ENCODE measurements around the gene C6orf52.
"Not testable (repeated sequence)": the region's sequence is repeated elsewhere in the genome, so short reads cannot be mapped to it uniquely, and the experiment has no call there.

Gene C6orf52

DNA sequence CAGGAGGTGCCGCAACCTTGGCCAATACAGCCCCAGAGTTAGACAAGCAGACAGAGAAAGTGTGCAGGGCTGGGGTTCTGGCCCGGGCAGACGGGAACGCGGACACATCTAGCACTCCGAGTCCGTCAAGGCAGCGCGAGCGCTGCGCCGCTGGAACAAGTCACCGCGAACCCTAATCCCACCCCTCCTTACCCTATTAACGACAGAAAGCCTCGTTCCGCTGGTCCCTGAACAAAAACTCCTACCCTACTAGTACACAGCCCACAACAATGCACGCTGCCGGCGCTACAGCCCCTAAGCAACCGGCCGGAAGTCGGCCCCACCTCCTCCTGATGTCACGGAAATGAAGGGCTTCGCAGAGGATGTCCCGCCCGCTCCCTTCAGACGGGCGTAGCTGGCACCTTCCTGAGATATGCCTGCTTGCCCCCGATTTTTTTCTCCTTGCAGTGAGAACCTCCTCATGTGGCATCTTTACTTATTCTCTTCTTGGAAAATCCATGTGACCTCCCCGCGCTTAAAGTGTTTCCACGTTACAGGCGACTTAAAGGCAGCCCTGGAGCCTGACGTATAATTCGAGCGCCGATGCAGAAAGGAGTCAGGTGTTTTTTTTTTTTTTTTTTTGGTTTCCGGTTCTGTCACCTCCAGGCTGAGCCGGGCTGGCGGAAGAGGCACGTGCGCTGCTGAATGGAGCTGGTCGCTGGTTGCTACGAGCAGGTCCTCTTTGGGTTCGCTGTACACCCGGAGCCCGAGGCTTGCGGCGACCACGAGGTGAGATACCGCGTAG is at the start of gene C6orf52, which contains the start of gene PAK1IP1:
C6orf52 (minus strand) TSS at position 315 of the 784 bp plus-strand sequence. CDS start 7,066 bp downstream, outside the sequence.
PAK1IP1 (plus strand) TSS at position 671 of the 784 bp plus-strand sequence; CDS start at position 685, 14 bp downstream.
- peak; percentile 95 for DNase-seq

DNA sequence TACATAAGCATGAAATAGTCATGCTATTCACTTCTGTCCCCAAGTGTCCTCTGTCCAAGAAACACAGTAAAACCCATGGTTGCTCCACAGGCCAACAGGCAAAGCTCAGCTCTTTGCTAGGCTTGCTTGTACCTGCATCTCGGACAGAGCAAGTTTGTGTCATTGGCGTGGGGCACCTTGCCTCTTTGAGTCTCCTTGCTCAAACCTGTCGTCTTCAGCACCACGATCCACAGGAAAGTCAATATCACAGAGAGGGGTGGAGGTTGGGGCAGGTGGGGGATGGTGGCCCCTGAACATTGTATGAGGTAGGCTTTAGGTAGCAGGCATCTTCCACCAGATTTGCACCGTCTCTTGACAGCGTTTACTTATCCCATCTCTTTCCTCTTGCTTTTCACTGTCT is 49.1 kb upstream of the C6orf52 start:
- DNase-seq, result no peak

DNA sequence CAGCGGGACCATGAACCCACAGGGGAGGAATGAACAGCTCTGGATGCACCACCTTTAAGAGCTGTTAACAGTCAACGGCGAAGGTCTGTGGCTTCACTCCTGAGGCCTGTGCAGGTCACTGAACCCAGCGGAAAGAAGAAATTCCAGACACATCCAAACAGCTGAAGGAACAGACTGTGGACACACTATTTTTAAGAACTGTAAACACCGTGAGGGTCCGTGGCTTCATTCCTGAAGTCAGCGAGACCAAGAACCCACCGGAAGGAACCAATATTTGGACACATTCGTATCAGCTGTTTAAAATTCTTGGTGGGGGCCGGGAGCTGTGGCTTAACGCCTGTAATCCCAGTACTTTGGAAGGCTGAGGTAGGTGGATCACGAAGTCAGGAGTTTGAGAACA is 47.8 kb upstream of the C6orf52 start:
- no peak for DNase-seq

DNA sequence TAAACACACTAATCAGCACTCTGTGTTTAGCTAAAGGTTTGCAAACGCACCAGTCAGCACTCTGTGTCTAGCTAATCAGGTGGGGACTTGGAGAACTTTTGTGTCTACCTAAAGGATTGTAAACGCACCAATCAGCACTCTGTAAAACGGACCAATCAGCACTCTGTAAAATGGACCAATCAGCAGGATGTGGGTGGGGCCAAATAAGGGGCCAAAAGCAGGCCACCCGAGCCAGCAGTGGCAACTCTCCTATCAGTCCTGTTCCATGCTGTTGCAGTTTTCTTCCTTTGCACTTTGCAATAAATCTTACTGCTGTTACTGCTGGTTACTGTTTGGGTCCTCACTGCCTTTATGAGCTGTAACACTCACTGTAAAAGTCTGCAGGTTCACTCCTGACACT is 47.2 kb upstream of the C6orf52 start:
- DNase-seq, result not testable (repeated sequence)

DNA sequence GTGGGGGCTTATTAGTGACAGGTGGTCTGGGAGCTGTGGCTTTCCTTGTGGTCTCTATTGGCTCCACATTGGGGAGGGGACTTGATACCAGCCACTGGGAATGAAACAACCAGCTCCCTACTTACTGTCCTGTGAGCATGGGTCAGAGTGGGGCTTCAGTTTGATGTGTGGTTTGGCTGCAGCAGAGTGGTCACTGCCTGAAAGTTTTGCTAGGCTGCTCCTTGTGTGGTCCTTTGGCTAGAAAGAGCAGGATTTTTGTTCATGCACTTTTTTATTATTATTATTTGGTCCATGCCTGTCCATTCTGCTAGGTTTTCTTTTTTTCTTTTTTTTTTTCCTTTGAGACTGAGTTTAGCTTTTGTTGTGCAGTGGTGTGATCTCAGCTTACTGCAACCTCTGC is 45.6 kb upstream of the C6orf52 start:
- DNase-seq, result no peak

DNA sequence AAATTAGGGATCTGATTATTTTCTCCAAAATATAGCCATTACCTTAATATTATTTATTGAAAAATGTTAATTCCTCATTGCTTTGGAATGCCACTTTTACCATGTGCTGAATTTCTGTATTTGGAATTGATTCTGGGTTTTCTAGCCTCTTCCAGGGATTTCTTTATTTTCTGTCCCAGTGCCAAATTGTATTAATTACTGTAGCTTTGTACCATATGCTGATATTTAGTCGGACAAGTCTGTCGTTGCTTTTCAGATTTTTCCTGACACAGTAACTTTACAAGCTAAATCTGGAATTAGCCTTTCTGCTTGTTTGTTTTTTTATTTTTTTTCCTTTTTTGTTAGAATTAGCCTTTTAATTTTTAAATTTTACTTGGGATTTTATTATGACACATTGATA is 42.3 kb upstream of the C6orf52 start:
- DNase-seq, result no peak

DNA sequence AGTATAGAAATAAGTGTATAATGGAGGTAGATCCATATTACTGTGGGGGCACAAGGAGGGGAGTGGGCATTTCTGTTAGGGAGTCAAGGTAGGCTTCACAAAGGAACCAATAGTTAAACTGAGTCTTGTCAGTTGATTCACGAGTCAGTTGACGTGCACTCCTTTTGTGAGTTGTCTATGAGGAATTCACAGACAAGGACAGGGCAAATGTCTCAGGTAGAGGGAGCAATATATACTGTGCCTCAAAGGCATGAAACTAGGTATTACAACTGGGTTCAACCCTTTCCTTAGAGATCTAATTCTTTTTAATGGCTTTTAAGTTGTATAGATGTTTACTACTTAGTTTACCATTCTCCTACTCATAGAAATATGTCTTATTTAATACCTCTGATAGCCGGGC is 39.4 kb upstream of the C6orf52 start:
- DNase-seq, result no peak

DNA sequence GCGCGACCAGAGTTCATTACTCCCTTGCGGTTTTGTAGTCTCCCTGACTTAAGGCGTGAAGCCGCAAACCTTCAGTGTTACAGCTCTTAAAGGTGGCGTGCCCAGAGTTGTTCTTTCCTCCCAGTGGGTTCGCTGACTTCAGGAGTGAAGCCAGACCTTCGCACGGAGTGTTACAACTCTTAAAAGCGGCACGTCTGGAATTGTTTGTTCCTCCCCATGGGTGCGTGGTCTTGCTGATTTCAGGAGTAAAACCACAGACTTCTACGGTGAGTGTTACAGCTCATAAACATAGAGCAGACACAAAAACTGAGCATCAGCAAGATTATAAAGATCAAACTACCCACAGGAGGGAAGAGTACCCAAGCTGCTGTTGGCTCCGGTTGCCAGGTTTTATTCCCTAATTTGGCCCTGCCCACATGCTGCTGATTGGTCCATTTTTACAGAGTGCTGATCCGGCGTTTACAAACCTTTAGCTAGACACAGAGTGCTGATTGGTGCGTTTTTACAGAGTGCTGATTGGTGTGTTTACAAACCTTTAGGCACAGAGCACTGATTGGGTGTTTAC is 38.8 kb upstream of the C6orf52 start:
- peak; percentile 44 for DNase-seq

DNA sequence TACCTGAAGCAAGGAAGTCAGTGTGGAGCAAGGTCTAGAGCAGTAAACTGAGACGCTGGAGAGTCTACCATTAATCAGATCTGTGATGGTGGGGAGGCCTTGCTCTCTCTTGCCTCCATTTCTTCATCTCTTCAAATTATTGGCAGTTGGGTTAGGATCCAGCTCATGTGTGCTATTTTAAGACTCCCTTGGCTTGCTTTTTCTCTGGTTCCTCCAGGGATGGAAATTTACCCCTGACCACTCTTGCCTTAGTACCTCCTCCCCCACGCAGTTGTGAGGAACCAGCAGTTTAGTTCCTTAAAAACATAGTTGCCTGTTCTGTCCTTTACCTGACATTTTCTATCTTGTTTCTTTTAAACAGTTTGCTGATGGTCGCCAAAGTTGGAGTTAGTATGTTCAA is 35.8 kb upstream of the C6orf52 start:
- DNase-seq, result no peak

DNA sequence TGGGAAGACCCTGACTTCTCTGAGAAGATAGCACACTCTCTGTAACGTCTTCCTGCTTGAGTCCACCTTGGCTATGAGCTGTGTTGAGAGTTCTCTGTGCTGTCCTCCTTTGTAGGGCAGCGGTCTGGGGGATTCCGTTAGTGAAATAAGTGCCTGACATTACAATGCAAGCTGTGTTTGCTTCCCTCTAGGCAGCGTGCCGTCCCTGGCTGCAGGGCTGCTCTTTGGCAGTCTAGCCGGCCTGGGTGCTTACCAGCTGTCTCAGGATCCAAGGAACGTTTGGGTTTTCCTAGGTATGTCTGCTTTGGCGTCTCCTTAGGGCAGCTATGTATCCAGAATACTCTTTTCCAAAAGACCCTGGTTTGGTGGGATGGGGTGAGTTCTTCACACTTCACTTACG is 31.3 kb upstream of the C6orf52 start:
- no peak for DNase-seq

DNA sequence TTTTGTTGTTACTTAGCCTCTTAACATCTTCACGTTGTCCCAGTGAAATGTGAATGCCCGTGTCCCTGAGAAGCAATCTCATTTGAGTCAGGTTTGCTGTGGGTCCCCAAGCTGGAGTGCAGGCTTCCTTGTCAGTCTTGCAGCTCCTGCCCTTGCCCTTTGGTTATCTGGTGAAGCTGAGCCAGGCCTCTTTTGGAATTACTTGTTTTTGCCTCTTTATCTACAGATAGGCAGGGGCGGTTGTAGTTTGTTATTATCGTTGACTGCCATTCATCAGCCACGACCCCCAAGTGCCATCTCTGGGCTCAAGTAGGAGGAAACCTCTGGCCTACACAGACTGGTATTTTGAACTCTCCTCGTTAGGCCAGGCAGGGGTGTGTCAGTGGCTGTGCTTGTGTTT is 30.6 kb upstream of the C6orf52 start:
- no peak for DNase-seq

DNA sequence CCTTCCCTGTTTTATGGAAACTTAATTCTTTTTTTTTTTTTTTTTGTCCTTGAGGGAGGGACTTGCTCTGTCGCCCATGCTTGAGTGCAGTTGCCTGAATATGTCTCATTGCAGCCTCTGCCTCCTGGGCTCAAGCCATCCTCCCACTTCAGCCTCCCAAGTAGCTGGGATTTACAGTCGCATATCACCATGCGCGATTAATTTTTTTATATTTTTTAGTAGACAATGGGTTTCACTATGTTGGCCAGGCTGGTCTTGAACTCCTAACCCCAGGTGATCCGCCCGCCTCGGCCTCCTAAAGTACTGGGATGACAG is 29.1 kb upstream of the C6orf52 start:
- no peak for DNase-seq

DNA sequence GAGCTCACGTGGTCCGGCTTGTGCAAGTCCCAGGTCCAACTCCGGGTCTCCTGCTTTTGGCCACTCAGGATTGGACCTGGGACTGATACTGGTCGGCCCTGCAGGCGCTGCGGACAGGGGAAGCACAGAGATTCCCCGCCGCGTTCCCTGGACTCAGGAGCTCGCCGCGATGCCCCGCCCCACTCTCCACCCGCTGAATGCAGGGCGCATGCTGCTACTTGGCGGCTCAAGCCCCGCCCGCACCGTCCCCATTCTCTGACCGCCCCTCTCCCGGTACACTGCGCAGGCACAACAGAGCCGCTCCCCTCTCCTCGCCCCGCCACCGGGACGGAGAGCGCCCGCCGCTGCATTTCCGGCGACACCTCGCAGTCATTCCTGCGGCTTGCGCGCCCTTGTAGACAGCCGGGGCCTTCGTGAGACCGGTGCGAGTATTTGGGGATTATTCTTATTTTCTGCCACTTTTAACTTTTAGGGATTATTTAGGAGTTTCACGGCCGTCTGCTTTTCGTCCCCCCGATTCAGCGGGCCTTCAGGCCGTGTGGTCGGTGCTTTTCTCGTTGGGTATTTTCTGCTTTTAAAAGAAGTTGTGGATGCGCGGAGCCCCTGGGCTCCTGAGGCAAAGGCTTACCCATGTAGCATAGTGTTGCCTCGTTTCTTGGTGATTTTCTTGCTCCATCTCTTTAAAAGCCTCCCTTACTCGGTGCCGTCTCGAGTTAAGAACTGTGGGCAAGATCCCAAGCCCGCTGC is 28.6 kb upstream of the C6orf52 start, which contains the start of gene TMEM14C:
TMEM14C (plus strand) TSS at position 251 of the 747 bp plus-strand sequence. CDS start 1,544 bp downstream, outside the sequence.
- DNase-seq, result peak; percentile 83

DNA sequence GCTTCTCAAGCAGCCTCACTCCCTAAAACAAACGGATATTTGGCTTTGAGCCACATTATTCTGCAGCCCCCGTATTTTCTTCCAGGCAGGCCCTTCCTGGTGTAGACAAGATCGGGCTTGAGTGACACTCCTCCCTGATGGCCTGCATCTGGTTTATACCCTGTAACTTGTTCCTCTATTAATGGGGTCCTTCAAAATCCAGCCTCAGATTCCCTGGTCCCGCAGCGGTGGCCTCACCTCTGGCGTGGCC is 28.1 kb upstream of the C6orf52 start:
- peak; percentile 2 for DNase-seq

DNA sequence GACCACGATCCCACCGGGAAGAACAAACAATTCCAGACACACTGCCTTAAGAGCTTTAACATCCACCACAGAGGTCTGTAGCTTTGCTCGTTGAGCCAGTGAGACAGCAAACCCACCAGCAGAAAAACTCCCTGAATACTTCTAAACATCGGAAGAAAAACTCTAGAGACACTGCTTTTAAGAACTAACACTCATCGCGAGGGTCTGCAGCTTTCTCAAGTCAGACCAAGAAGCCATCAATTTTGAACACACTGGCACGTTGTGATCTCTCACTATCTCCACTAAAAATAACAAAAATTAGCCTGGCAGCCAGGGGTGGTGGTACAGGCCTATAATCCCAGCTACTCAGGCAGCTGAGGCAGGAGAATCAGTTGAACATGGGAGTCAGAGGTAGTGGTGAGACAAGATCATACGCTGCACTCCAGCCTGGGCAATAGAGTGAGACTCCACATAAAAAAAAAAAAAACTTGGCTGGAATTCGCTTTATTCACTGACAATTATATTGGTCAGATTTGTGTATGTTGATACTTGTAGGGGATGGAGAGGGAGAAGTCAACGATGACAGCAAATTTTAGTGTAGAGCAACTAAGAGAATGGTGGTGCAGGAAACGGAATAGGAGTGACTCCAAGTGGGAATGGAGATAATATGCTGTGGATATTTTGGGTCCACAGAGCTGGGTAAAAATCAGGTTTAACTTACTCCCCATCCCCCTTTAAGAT is 27.6 kb upstream of the C6orf52 start:
- no peak for DNase-seq

DNA sequence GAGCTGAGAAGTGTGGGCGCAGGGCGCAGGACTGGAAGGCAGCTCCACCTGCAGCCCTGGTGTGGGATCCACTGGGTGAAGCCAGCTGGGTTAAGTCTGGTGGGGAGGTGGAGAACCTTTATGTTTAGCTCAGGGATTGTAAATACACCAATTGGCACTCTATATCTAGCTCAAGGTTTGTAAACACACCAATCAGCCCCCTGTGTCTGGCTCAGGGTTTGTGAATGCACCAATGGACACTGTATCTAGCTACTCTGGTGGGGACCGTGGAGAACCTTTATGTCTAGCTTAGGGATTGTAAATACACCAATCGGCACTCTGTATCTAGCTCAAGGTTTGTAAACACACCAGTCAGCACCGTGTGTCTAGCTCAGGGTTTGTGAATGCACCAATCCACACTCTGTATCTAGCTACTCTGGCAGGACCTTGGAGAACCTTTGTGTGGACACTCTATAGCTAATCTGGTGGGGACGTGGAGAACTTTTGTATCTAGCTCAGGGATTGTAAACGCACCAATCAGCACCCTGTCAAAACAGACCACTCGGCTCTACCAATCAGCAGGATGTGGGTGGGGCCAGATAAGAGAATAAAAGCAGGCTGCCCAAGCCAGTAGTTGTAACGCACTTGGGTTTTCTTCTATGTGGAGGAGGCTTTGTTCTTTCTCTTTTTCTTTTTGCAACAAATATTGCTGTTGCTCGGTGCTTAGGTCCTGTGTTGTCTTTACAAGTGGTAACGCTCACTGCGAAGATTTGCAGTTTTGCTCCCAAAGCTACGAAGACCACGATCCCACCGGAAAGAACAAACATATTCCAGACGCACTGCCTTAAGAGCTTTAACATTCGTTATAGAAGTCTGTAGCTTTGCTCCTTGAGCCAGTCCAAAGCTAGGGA is 26.8 kb upstream of the C6orf52 start:
- DNase-seq, result peak; percentile 26

DNA sequence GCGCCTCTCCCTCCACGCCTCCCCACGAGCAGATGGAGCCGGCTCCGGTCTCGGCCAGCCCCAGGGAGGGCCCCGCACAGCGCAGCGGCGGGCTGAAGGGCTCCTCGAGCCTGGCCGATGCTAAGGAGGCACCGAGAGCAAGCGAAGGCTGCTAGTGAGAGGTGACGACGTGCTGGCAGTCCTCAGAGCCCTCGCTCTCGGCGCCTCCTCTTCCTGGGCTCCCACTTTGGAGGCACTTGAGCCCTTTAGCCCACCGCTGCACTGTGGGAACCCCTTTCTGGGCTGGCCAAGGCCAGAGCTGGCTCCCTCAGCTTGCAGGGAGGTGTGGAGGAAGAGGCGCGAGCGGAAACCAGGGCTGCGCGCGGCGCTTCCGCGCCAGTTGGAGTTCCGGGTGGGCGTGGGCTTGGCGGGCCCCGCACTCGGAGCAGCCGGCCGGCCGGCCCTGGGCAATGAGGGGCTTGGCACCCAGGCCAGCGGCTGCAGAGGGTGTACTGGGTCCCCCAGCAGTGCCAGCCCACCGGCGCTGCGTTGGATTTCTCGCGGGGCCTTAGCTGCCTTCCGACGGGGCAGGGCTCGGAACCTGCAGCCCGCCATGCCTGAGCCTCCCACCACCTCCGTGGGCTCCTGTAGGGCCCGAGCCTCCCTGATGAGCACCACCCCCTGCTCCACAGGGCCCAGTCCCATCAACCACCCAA is 26.0 kb upstream of the C6orf52 start:
- peak; percentile 60 for DNase-seq

DNA sequence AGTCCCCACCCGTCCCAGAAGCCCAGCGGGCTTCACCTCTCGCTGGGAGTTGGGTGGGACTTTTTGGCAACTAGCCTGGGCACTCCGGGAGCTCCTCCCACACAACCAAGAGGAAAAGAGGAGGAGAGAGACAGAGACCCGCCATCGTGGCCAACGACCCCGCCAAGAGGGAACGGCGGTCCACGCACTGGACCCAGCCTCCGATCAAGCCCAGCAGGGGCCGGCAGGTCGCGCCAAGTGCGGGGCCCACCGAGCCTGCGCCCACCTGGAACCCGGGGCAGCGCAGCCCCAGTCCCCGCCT is 25.5 kb upstream of the C6orf52 start:
- no peak for DNase-seq

DNA sequence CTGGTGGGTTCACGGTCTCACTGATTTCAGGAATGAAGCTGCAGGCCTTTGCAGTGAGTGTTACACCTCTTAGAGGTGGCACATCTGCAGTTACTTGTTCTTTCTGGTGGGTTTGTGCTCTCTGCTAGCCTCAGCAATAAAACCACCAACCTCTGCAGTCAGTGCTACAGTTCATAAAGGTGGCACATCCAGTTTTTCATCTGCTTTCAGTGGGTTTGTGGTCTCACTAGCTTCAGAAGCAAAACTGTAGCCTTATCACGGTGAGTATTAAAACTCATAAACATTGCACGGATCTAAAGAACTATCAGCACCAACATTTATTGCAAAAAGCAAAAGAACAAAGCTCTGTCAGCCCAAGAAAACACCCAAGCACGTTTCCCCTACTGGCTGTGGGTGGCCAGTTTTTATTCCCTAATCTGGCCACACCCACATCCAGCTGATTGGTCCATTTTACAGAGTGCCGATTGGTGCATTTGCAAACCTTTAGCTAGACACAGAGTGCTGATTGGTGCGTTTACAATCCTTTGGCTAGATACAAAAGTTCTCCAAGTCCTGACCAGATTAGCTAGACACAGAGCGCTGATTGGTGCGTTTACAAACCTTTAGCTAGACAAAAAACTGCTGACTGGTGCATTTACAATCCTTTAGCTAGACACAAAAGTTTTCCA is 25.0 kb upstream of the C6orf52 start:
- peak; percentile 72 for DNase-seq

DNA sequence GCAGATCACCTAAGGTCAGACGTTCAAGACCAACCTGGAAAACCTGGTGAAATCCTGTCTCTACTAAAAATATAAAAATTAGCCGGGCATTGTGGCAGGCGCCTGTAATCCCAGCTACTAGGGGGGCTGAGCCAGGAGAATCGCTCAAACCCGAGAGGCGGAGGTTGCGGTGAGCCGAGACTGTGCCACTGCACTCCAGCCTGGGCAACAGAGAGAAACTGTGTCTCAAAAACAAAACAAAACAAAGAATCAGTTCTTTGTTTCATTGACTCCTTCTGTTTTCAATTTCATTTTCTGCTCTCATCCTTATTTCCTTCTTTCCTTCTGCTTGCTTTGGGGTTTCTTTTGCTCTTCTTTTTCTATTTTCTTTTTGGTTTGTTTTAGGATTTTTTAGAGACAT is 19.5 kb upstream of the C6orf52 start:
- no peak for DNase-seq

DNA sequence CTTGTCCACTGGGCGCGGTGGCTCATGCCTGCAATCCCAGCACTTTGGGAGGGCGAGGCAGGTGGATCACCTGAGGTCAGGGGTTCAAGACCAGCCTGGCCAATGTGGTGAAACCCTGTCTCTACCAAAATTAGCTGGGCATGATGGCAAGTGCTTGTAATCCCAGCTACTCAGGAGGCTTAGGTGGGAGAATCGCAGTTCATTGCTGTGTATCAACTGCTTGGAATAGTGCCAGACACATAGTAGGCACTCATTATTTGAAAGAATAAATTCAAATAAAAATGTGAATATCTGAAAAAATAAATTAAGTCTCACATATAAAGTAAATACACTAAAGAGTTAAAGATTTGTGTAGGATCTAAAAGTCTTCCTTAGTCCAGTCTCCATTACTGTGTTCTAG is 2.2 kb upstream of the C6orf52 start:
- DNase-seq, result no peak
